HepG2 (cell line): ENCODE measurements around the gene CSNK2A2. TPM values are rescaled to one million over a fixed set of nuclear protein-coding genes. Genes with fewer than 3 reads are reported as not detected.
A peak's percentile ranks its signal among the peaks of the same experiment; 100 is the strongest.

Experiments used
- ATF7 ChIP-seq, 2 experiments: fragments of 450-650 bp in 1 of 2; sonication (generic) in 1 of 2; formaldehyde crosslinking in 1 of 2; IDR thresholded peaks; 2 replicates each; pipeline versions ENCODE4 v1.4.0 to v1.6.1; 2016 to 2020; ENCODE audit warnings: antibody characterized with exemption in 1 of 2, mild to moderate bottlenecking in 1 of 2, missing genetic modification reagents in 1 of 2
- EZH2 ChIP-seq: conservative IDR thresholded peaks from 2 replicates; pipeline ENCODE4 v1.6.1; 2012; ENCODE audit warnings: mild to moderate bottlenecking, low read depth, low read length, moderate library complexity
- FLYWCH1 ChIP-seq: sonication (generic); formaldehyde crosslinking; IDR thresholded peaks from 2 replicates; pipeline ENCODE4 v1.8.1; 2023; ENCODE audit warnings: mild to moderate bottlenecking, missing genetic modification reagents
- HDAC2 ChIP-seq: sonication (generic); formaldehyde crosslinking; IDR thresholded peaks from 2 replicates; pipeline ENCODE4 v1.4.0; 2020; ENCODE audit warnings: missing genetic modification reagents
- JDP2 ChIP-seq: sonication (generic); formaldehyde crosslinking; IDR thresholded peaks from 2 replicates; pipeline ENCODE4 v1.8.1; 2022; ENCODE audit warnings: missing genetic modification reagents, borderline replicate concordance
- MLXIP ChIP-seq: sonication (generic); formaldehyde crosslinking; IDR thresholded peaks from 2 replicates; pipeline ENCODE4 v1.9.0; 2021; ENCODE audit warnings: missing genetic modification reagents, borderline replicate concordance
- MNT ChIP-seq: fragments of 450-650 bp; IDR thresholded peaks from 2 replicates; pipeline ENCODE4 v1.6.1; 2016
- PLRG1 ChIP-seq: fragments of 450-650 bp; conservative IDR thresholded peaks from 2 replicates; pipeline ENCODE4 v1.6.1; 2016
- POLR2AphosphoS5 ChIP-seq: IDR thresholded peaks from 2 replicates; pipeline ENCODE4 v1.6.1; 2012; ENCODE audit warnings: low read depth, low read length
- SIX1 ChIP-seq: sonication (generic); formaldehyde crosslinking; IDR thresholded peaks from 2 replicates; pipeline ENCODE4 v1.4.0; 2020; ENCODE audit warnings: missing genetic modification reagents, borderline replicate concordance
- TBL1XR1 ChIP-seq: fragments of 150-350 bp; IDR thresholded peaks from 2 replicates; pipeline ENCODE4 v1.6.1; 2014; ENCODE audit warnings: borderline replicate concordance, low read length; ENCODE audit not compliant: partially characterized antibody
- TEAD2 ChIP-seq: sonication (generic); formaldehyde crosslinking; IDR thresholded peaks from 2 replicates; pipeline ENCODE4 v1.9.0; 2021; ENCODE audit warnings: missing genetic modification reagents
- TRAFD1 ChIP-seq: sonication (generic); formaldehyde crosslinking; IDR thresholded peaks from 2 replicates; pipeline ENCODE4 v1.5.1; 2020; ENCODE audit warnings: missing genetic modification reagents, mild to moderate bottlenecking, borderline replicate concordance
- ZBTB46 ChIP-seq: sonication (generic); formaldehyde crosslinking; IDR thresholded peaks from 2 replicates; pipeline ENCODE4 v1.4.0; 2020; ENCODE audit warnings: mild to moderate bottlenecking, missing genetic modification reagents, borderline replicate concordance
- ZNF234 ChIP-seq: sonication (generic); formaldehyde crosslinking; conservative IDR thresholded peaks from 2 replicates; pipeline ENCODE4 v1.5.1; 2020; ENCODE audit warnings: mild to moderate bottlenecking, missing genetic modification reagents
- ZNF329 ChIP-seq: sonication (generic); formaldehyde crosslinking; IDR thresholded peaks from 2 replicates; pipeline ENCODE4 v1.9.0; 2021; ENCODE audit warnings: low read depth, mild to moderate bottlenecking, missing genetic modification reagents
- ZNF574 ChIP-seq: sonication (generic); formaldehyde crosslinking; IDR thresholded peaks from 2 replicates; pipeline ENCODE4 v1.4.0; 2020; ENCODE audit warnings: missing genetic modification reagents
- polyA plus RNA-seq, 8 experiments: library from polyadenylated mRNA; depleted of rRNA in 3 of 8; stranded (reverse) in 7 of 8; unstranded in 1 of 8; fragments of >200 nt; fragmentation: Illumina TruSeq in 4 of 8; extraction: Trizol in 4 of 8; gene quantifications; 2 replicates each; pipeline versions ENCODE4 v1.2.1 to v1.2.3, GENCODE V29; 2011 to 2016; ENCODE audit warnings: low read depth in 4 of 8, missing spikeins in 1 of 8, mixed read lengths in 1 of 8; ENCODE audit not compliant: insufficient read depth in 1 of 8
- total RNA-seq, 5 experiments: library from RNA; depleted of rRNA; stranded (reverse); fragments of >200 nt; fragmentation: Illumina TruSeq; extraction: Trizol; gene quantifications; 2 replicates each; pipeline ENCODE4 v1.2.3, GENCODE V29; 2016; ENCODE audit warnings: low read depth in 1 of 5

Gene CSNK2A2
- total and polyA plus RNA-seq, 2 of the 13 experiments (the other 11 are each of a cell fraction or from before 2014, with no cell fraction given): 46.4 to 56.9 TPM

- peak; percentile 99; the same call in 1 of the 2 replicates for TF ChIP-seq TRAFD1
- peak; percentile 50; the same call in 1 of the 2 replicates for TF ChIP-seq ATF7 (IDR thresholded peaks at IDR 0.05)
- TF ChIP-seq ATF7 (CRISPR knock-in tag; IDR thresholded peaks at IDR 0.05): peak; percentile 88
- TF ChIP-seq HDAC2 (CRISPR knock-in tag): peak; percentile 93
- no peak for TF ChIP-seq TEAD2 (CRISPR knock-in tag)
- TF ChIP-seq FLYWCH1 (CRISPR knock-in tag): no peak
- peak; percentile 70 for TF ChIP-seq TBL1XR1
- peak; percentile 94 for TF ChIP-seq POLR2AphosphoS5
- 0 out of 2 replicates have a peak, but pooled peaks have one; percentile 58 for TF ChIP-seq MLXIP (CRISPR knock-in tag)
- peak; percentile 91 for TF ChIP-seq ZNF574 (CRISPR knock-in tag)
- TF ChIP-seq ZNF329 (CRISPR knock-in tag): peak; percentile 72
- TF ChIP-seq ZNF234: peak; percentile 74; the same call in 1 of the 2 replicates
- peak; percentile 92 for TF ChIP-seq MNT
- TF ChIP-seq EZH2: no peak
- TF ChIP-seq JDP2 (CRISPR knock-in tag): no peak
- no peak for TF ChIP-seq PLRG1
- TF ChIP-seq ZBTB46 (CRISPR knock-in tag): no peak; the same call in 1 of the 2 replicates
- TF ChIP-seq SIX1: 0 out of 2 replicates have a peak, but pooled peaks have one; percentile 72
Observed at GRCh38 chr16:58129097-58129936, 68.6 kb downstream of the CSNK2A2 start, which contains the start of gene CFAP20 (continued).
